Activated T-cell treated with anti-CD3 and anti-CD28 coated beads for 48 hours (primary cell): ENCODE measurements around the gene DNAJC16.
"Not testable (repeated sequence)": the region's sequence is repeated elsewhere in the genome, so short reads cannot be mapped to it uniquely, and the experiment has no call there.

Experiments used
- DNase-seq: peaks from one replicate; pipeline ENCODE4 v3.0.0-alpha.2; 2020; ENCODE audit warnings: low read depth

Gene DNAJC16

GRCh38 chr1:15526490-15527339 lies at the start of gene DNAJC16:
Gene DNAJC16, plus strand, starts transcription at chr1:15526848. Its CDS starts 2,258 bp downstream, at chr1:15529106.
- DNase-seq = peak; percentile 93

- no peak for DNase-seq
Observed at GRCh38 chr1:15476927-15477326, 49.7 kb upstream of the DNAJC16 start.

GRCh38 chr1:15477646-15478212 lies 48.9 kb upstream of the DNAJC16 start:
- DNase-seq = no peak

- no peak for DNase-seq
Observed at GRCh38 chr1:15479654-15480347, 46.8 kb upstream of the DNAJC16 start.

- not testable (repeated sequence) for DNase-seq
Observed at GRCh38 chr1:15482455-15482854, 44.2 kb upstream of the DNAJC16 start.

- DNase-seq = not testable (repeated sequence)
Observed at GRCh38 chr1:15482983-15483543, 43.6 kb upstream of the DNAJC16 start.

- DNase-seq = no peak
Observed at GRCh38 chr1:15483971-15484370, 42.7 kb upstream of the DNAJC16 start.

- DNase-seq = not testable (repeated sequence)
Observed at GRCh38 chr1:15484443-15484842, 42.2 kb upstream of the DNAJC16 start.

GRCh38 chr1:15485636-15486035 lies 41.0 kb upstream of the DNAJC16 start:
- no peak for DNase-seq

GRCh38 chr1:15486844-15487610 lies 39.6 kb upstream of the DNAJC16 start:
- not testable (repeated sequence) for DNase-seq

GRCh38 chr1:15488371-15488770 lies 38.3 kb upstream of the DNAJC16 start:
- no peak for DNase-seq

GRCh38 chr1:15489052-15489736 lies 37.5 kb upstream of the DNAJC16 start:
- no peak for DNase-seq

- DNase-seq = not testable (repeated sequence)
Observed at GRCh38 chr1:15491010-15491409, 35.6 kb upstream of the DNAJC16 start.

- no peak for DNase-seq
Observed at GRCh38 chr1:15492596-15492995, 34.1 kb upstream of the DNAJC16 start.

GRCh38 chr1:15493869-15494390 lies 32.7 kb upstream of the DNAJC16 start:
- no peak for DNase-seq

GRCh38 chr1:15500184-15501178 lies 26.2 kb upstream of the DNAJC16 start:
- DNase-seq = no peak

- DNase-seq = peak; percentile 57
Observed at GRCh38 chr1:15501208-15502032, 25.2 kb upstream of the DNAJC16 start.

GRCh38 chr1:15504436-15504835 lies 22.2 kb upstream of the DNAJC16 start:
- DNase-seq = no peak

- DNase-seq = no peak
Observed at GRCh38 chr1:15506831-15507230, 19.8 kb upstream of the DNAJC16 start.
